Left kidney (tissue), 8 donors: ENCODE data around the gene POLR1B. TPM values are rescaled to one million over a fixed set of nuclear protein-coding genes. Genes with fewer than 3 reads are reported as not detected.
"Not testable (repeated sequence)": the region's sequence is repeated elsewhere in the genome, so short reads cannot be mapped to it uniquely, and the experiment has no call there.

Experiments
- DNase-seq: peaks from one replicate; pipeline ENCODE4 v3.0.0-alpha.2; 2013
- long read RNA-seq, 8 donors: transcript quantifications; one replicate each; lab custom pipeline, GENCODE V29; 2026
- polyA plus RNA-seq: library from polyadenylated mRNA; unstranded; fragments of 120-200 nt; gene quantifications from one replicate; pipeline ENCODE4 v1.2.1, GENCODE V29; 2013; ENCODE audit not compliant: insufficient read length

Gene POLR1B
- 37.3 TPM for polyA plus RNA-seq
- long read RNA-seq, donor 1, full-length matches to known transcripts, result 2 of 2 reads
- long read RNA-seq, donor 1, partial matches to known transcripts, result 0 of 2 reads
- long read RNA-seq, donor 1, other reads (novel, unspliced or antisense), result 0 of 2 reads
- long read RNA-seq, donor 2, full-length matches to known transcripts, result 4 of 4 reads
- long read RNA-seq, donor 2, partial matches to known transcripts, result 0 of 4 reads
- long read RNA-seq, donor 2, other reads (novel, unspliced or antisense), result 0 of 4 reads
- long read RNA-seq, donor 3, result 0 reads
- long read RNA-seq, donor 4, result 0 reads
- long read RNA-seq, donor 5, full-length matches to known transcripts, result 3 of 3 reads
- long read RNA-seq, donor 5, partial matches to known transcripts, result 0 of 3 reads
- long read RNA-seq, donor 5, other reads (novel, unspliced or antisense), result 0 of 3 reads
- long read RNA-seq, donor 6, full-length matches to known transcripts, result 2 of 2 reads
- long read RNA-seq, donor 6, partial matches to known transcripts, result 0 of 2 reads
- long read RNA-seq, donor 6, other reads (novel, unspliced or antisense), result 0 of 2 reads
- long read RNA-seq, donor 7, full-length matches to known transcripts, result 4 of 4 reads
- long read RNA-seq, donor 7, partial matches to known transcripts, result 0 of 4 reads
- long read RNA-seq, donor 7, other reads (novel, unspliced or antisense), result 0 of 4 reads
- long read RNA-seq, donor 8, full-length matches to known transcripts, result 1 of 1 reads
- long read RNA-seq, donor 8, partial matches to known transcripts, result 0 of 1 reads
- long read RNA-seq, donor 8, other reads (novel, unspliced or antisense), result 0 of 1 reads

DNA sequence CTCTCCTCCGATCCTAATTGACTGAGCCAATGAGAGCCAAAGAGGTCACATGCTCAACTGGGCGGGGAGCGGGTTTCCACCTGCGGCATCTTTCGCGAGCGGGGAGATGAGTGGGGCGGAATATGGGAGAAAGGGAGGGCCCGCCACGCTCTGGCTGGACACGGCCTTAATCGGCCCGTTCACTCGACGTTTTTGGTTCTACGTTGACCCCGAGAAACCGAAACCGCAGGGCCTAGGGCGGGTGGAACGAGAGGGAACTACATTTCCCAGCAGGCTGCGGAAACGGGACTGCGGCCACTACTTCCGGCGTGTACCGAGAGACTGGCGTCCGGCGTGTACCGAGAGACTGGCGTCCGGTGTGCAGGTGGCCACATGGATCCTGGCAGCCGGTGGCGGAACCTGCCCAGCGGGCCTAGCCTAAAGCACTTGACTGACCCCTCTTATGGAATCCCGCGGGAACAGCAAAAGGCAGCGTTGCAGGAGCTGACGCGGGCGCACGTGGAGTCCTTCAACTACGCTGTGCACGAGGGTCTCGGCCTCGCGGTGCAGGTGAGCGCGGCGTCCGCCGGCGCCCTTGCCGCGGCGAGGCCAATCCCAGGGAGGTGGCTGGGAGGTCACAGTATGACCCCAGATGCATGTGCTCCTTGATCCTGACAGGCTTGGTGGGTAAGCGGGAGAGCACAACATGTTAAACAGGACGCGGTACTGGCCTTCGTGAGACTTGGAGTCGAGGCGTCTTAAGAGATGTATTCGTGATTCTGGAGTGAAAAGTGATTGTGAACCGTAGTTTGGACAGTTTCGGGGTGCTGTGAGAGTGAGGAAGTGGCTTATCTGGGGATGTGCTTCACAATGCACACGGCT, at the start of gene POLR1B:
TSS of gene POLR1B (plus strand) at position 343 of the 861 bp plus-strand sequence. CDS start at position 373, 30 bp downstream.
- DNase-seq, result peak; percentile 87

- DNase-seq, result no peak
Observed at GRCh38 chr2:112493048-112493447, 49.2 kb upstream of the POLR1B start.

- DNase-seq, result no peak
Observed at GRCh38 chr2:112493858-112494648, 48.2 kb upstream of the POLR1B start.

- no peak for DNase-seq
Observed at GRCh38 chr2:112494828-112495227, 47.4 kb upstream of the POLR1B start.

DNA sequence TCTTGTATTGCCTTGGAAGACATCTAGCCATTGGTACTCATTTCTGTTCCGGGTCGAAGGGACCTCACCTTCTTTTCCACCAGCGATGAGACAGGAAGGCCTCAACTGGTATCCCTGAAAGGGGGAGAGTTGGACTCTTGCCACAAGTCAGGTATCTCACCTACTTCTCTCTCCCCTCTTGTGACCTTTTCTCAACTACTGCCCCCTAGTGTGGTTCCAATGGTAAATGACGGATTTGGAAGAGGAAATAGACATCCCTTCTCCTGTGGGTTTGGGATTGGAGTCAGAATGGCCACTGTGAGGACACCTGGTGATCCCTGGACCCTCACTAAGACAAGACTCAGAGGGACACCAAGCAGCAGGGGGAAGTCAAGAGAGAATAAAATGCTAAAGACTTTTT, 46.4 kb upstream of the POLR1B start:
- DNase-seq, result not testable (repeated sequence)

DNA sequence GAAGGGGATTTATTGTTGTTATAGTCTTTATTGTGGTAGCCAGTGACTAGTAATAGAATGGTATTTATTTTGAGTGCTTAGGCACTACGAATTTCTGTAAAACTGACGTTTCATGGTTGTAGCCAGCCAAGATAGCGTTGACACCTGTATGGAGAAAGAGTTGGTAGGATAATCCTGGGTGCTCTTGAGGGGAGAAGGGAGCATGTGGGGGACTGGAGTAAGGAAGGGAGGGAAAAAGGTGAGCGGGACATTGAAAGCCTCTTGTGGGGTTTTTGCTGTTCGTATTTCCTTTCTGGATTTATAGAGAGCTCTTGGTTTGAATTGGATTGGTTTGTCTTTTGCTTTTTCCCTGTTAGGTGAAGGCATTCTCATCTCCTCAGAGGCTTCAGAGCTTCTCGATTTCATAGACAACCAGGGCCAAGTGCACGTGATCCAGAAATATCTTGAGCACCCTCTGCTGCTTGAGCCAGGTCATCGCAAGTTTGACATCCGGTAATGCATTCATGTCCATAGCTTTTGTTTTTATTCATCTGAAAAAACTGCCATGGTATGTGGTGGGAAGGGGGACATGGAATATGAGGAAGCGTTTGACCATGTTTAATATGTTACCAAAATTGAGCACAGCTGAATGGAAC, 41.3 kb upstream of the POLR1B start:
- DNase-seq, result not testable (repeated sequence)

- not testable (repeated sequence) for DNase-seq
Observed at GRCh38 chr2:112509239-112509998, 32.8 kb upstream of the POLR1B start.

DNA sequence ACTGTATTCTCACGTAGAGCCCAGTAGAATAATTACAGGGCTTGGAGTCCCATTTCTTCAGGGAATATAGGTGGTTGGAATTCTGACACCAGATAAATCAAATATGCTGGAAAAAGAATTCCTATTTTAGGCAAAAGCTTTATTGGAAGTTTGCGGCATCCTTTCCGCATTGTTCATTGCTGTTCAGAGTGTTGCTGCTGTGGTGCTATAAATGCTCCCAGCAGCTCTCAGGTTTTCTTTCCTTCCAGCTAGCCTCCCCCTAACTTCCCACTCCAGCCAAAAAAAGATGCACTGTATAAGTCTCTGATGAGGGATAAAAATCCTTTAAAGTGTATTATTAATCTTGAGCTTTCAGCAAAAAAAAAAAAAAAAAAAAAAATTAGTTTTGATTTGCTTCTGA, 25.5 kb upstream of the POLR1B start:
- no peak for DNase-seq

- DNase-seq, result no peak
Observed at GRCh38 chr2:112518807-112519206, 23.5 kb upstream of the POLR1B start.

GRCh38 chr2:112519506-112519905, 22.8 kb upstream of the POLR1B start:
- no peak for DNase-seq

DNA sequence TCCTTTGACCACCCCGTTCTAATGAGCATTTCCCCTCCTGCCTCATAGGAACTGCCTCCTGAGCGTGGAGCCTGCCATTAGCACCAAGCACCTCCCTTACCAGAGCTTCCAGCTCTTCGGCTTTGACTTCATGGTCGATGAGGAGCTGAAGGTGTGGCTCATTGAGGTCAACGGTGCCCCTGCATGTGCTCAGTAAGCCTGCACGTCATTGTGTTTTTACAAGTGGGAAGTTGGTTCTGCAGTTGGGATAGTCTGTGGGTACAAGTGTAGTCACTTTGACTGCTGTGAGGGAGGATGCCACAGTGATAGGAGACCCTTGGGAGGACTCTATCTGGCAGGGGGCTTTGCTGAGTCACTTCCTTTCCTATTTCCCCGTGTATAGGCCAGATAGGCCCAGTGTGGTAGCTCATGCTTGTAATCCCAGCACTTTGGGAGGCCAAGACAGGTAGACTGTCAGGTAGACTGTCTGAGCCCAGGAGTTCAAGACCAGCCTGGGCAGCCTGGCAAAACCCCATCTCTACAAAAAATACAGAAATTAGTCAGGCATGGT, 22.0 kb upstream of the POLR1B start:
- DNase-seq, result no peak

GRCh38 chr2:112523291-112523777, 18.9 kb upstream of the POLR1B start:
- DNase-seq, result no peak

GRCh38 chr2:112524276-112524675, 18.0 kb upstream of the POLR1B start:
- DNase-seq, result not testable (repeated sequence)

- no peak for DNase-seq
Observed at GRCh38 chr2:112528541-112528940, 13.7 kb upstream of the POLR1B start.

GRCh38 chr2:112529757-112530156, 12.5 kb upstream of the POLR1B start:
- DNase-seq, result no peak

DNA sequence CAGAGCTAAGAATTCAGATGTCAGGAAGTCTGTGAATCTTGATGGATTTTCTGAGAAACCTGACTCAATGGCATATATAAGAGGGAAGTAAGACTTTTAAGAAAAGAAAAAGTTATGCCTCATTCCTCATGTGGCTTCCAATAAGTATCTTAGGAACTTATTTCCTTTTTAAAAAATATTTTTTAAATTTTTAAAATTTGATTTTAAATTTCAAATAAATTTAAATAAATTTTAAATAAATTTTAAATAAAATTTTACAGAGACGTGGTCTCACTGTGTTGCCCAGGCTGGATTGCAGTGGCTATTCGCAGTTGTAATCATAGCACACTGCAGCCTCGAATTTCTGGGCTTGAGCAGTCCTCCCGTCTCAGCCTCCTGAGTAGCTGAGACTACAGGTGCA, 11.5 kb upstream of the POLR1B start:
- no peak for DNase-seq

DNA sequence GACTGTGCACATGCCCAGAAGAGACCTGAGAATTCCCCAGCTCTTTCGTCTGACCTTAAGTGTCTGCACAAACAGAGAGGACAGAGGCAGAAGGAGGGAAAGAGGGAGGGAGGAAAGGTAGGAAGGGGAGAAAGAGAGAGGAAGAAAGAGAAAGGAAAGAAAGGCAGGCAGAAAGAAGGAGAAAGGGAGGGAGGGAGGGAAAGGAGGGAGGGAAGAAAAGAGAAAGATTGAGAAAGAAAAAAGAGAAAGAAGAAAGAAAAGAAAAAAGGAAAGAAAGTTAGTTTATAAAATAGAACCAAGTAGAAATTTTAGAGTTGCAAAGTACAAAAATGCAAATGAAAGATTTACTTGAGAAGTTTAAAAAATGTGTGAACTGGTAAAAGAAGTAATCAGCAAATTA, 7.4 kb upstream of the POLR1B start:
- DNase-seq, result no peak

DNA sequence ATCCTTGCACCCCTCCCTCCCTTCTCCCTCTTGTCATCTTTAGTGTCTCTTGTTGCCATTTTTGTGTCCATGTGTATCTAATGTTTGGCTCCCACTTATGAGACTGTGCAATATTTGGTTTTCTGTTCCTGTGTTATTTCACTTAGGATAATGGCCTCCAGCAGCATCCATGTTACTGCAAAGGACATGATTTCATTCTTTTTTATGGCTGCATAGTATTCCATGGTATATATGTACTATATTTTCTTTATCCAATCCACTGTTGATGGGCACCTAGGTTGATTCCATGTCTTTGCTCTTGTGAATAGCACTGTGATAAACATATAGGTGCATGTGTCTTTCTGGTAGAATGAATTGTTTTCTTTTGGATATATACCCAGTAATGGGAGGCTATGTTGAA, 5.6 kb upstream of the POLR1B start:
- not testable (repeated sequence) for DNase-seq

- DNase-seq, result no peak
Observed at GRCh38 chr2:112539306-112539705, 3.0 kb upstream of the POLR1B start.

GRCh38 chr2:112540906-112541305, 1.4 kb upstream of the POLR1B start:
- DNase-seq, result no peak
